AG09309 (cell line): ENCODE data around the gene IFI44.

Experiments
- DNase-seq: peaks from one replicate; pipeline ENCODE4 v3.0.0-alpha.2; 2010; ENCODE audit warnings: low read depth
- H3K4me3 ChIP-seq: 2 replicates; pipeline ENCODE4 v1.5.1; 2011; ENCODE audit warnings: mild to moderate bottlenecking, low read depth, low read length, moderate library complexity; ENCODE audit not compliant: control insufficient read depth
- CTCF ChIP-seq: IDR thresholded peaks from 2 replicates; pipeline ENCODE4 v1.5.1; 2011; ENCODE audit warnings: mild to moderate bottlenecking, low read depth, low read length, inconsistent platforms; ENCODE audit not compliant: insufficient read depth, control insufficient read depth; ENCODE audit errors: missing control alignments

IFI44 gene

GRCh38 chr1:78676993-78677392 lies 27.4 kb downstream of the IFI44 start:
- H3K4me3 ChIP-seq = no peak overlapping the region
- no peak for DNase-seq
- TF ChIP-seq CTCF = no peak

- no peak overlapping the region for H3K4me3 ChIP-seq
- no peak for DNase-seq
- no peak for TF ChIP-seq CTCF
These were observed 28.2 kb downstream of the IFI44 start for GRCh38 chr1:78677788-78678187.

GRCh38 chr1:78678324-78678723 lies 28.7 kb downstream of the IFI44 start:
- no peak for DNase-seq
- no peak overlapping the region for H3K4me3 ChIP-seq
- no peak for TF ChIP-seq CTCF

GRCh38 chr1:78681265-78681664 lies 31.6 kb downstream of the IFI44 start:
- no peak for TF ChIP-seq CTCF
- DNase-seq = no peak
- no peak overlapping the region for H3K4me3 ChIP-seq

- no peak overlapping the region for H3K4me3 ChIP-seq
- no peak for TF ChIP-seq CTCF
- no peak for DNase-seq
These were observed 32.9 kb downstream of the IFI44 start for GRCh38 chr1:78682496-78682895.

GRCh38 chr1:78683079-78683478 lies 33.4 kb downstream of the IFI44 start:
- no peak overlapping the region for H3K4me3 ChIP-seq
- no peak for DNase-seq
- no peak for TF ChIP-seq CTCF

- DNase-seq = no peak
- no peak overlapping the region for H3K4me3 ChIP-seq
- no peak for TF ChIP-seq CTCF
These were observed 37.7 kb downstream of the IFI44 start for GRCh38 chr1:78687315-78687714.
